HFFc6 (cell line): Measurements from ENCODE around the gene RPL18. TPM values are rescaled to one million over a fixed set of nuclear protein-coding genes. Genes with fewer than 3 reads are reported as not detected.
A peak's percentile ranks its signal among the peaks of the same experiment; 100 is the strongest.

Source experiments
- DNase-seq: peaks from one replicate; pipeline ENCODE4 v3.0.0-alpha.2; 2018
- H3K27ac Mint-ChIP-seq: 2 replicates; pipeline ENCODE4 v1.8.0; 2020; ENCODE audit warnings: mild to moderate bottlenecking, mixed read lengths
- H3K27me3 Mint-ChIP-seq: 2 replicates; pipeline ENCODE4 v1.8.0; 2021; ENCODE audit warnings: mild to moderate bottlenecking, moderate library complexity, mixed read lengths; ENCODE audit not compliant: insufficient read depth
- H3K36me3 Mint-ChIP-seq: 2 replicates; pipeline ENCODE4 v1.8.0; 2021; ENCODE audit warnings: low read depth, mixed read lengths
- H3K4me1 Mint-ChIP-seq: 2 replicates; pipeline ENCODE4 v1.8.0; 2020; ENCODE audit warnings: low read depth, mixed read lengths
- H3K4me3 Mint-ChIP-seq: 2 replicates; pipeline ENCODE4 v1.8.0; 2020; ENCODE audit warnings: mild to moderate bottlenecking, moderate library complexity, mixed read lengths
- H3K9me3 Mint-ChIP-seq: 2 replicates; pipeline ENCODE4 v1.8.0; 2020; ENCODE audit warnings: mild to moderate bottlenecking, mixed read lengths
- total RNA-seq, 6 experiments: library from RNA; stranded (reverse); fragmentation: NEBNext Ultra II Directional; extraction: Animal tissue kit (Norgen Biotek cat#: 25700); gene quantifications; 2 replicates in 1 of 6; 3 replicates in 5 of 6; pipeline ENCODE4 v1.2.3, GENCODE V29; 2021
- TF ChIP-seq, protein P1 (sequence below): fragments of 200-600 bp; sonication (generic); IDR thresholded peaks from 2 replicates; pipeline ENCODE4 v1.5.0; 2021; ENCODE audit warnings: antibody characterized with exemption, mild to moderate bottlenecking

RPL18 gene
- total RNA-seq, 6 experiments from 2014 or later = 1,359 to 1,448 (median 1,407) TPM

DNA sequence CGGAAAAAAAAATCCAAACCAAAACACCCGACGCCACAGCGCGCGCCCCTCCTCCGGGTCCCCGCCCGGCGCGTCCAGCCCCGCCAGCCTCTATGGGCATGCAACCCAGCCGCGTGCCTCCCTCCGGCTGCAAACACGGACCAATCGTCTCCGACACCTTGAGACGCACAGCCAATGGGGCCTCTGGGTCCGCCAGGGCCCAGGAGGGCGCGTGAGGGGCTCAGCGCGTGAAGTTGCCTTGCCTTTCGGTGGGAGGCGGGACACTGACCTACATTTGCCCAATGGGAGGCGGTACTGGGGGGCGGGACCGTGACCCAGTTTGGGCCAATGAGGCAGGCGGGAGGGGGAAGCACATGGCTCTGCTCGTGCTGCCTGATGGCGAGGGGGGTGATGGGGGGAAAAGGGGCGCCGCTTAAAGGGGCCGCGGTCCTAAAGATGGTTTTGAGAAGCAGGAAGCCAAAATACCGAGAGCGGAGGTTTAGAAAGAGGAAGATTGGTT, 18.5 kb upstream of the RPL18 start:
- H3K27ac Mint-ChIP-seq = peak overlapping the region; percentile 98
- H3K27me3 Mint-ChIP-seq = peaks cover 21% of the 10 kb centered on the region
- TF ChIP-seq, protein P1, sequence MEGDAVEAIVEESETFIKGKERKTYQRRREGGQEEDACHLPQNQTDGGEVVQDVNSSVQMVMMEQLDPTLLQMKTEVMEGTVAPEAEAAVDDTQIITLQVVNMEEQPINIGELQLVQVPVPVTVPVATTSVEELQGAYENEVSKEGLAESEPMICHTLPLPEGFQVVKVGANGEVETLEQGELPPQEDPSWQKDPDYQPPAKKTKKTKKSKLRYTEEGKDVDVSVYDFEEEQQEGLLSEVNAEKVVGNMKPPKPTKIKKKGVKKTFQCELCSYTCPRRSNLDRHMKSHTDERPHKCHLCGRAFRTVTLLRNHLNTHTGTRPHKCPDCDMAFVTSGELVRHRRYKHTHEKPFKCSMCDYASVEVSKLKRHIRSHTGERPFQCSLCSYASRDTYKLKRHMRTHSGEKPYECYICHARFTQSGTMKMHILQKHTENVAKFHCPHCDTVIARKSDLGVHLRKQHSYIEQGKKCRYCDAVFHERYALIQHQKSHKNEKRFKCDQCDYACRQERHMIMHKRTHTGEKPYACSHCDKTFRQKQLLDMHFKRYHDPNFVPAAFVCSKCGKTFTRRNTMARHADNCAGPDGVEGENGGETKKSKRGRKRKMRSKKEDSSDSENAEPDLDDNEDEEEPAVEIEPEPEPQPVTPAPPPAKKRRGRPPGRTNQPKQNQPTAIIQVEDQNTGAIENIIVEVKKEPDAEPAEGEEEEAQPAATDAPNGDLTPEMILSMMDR = no peak

DNA sequence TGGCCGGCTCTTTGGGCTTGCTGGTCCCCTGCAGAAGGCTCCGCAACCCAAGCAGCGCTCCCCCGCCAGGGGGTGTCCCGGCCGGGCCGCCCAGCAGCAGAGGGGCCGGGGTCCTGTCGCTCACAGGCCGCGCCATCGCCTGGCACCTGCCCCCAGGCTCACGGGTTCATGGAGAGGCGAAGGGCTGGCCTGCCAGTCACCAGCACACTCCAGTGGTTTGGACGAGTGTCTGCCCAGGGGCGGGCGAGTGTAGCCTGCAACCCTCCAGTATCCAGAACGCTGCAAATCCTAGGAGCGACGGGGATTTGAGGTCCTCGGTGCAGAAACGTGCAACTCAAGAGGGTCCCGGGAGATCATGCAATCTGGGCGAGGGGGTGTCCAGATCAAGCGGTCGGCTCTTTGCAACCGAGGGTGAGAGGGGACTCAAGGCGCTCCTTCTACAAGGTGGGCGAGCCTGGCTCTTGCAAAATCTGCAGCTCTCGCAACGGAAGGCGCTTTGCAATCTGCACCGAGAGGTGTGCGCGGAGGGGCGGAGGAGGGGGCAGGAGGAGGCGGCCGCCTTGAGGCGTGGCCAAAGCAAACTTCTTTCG, 18.0 kb upstream of the RPL18 start, which contains the start of gene DBP:
Gene DBP (minus strand): TSS at position 521 of the 590 bp plus-strand sequence. CDS start 385 bp downstream, at position 136.
- Mint-ChIP-seq H3K27ac (peak within 1 kb of the TSS; percentile 98), H3K36me3 (no peaks in the 10 kb centered on the region), H3K27me3 (peaks cover 19% of the 10 kb centered on the region), H3K9me3 (no peaks in the 10 kb centered on the region), H3K4me3 (peak within 1 kb of the TSS; percentile 91), H3K4me1 (peaks cover 57% of the 10 kb centered on the region)
- TF ChIP-seq, protein P1 = peak; percentile 43
- no peak for DNase-seq

More for the DNA sequence above, 18.5 kb upstream of the RPL18 start:
- H3K4me3 Mint-ChIP-seq = peak overlapping the region; percentile 91
- no peaks in the 10 kb centered on the region for H3K36me3 Mint-ChIP-seq
- H3K4me1 Mint-ChIP-seq = peaks cover 53% of the 10 kb centered on the region
- no peaks in the 10 kb centered on the region for H3K9me3 Mint-ChIP-seq
- peak; percentile 97 for DNase-seq

DNA sequence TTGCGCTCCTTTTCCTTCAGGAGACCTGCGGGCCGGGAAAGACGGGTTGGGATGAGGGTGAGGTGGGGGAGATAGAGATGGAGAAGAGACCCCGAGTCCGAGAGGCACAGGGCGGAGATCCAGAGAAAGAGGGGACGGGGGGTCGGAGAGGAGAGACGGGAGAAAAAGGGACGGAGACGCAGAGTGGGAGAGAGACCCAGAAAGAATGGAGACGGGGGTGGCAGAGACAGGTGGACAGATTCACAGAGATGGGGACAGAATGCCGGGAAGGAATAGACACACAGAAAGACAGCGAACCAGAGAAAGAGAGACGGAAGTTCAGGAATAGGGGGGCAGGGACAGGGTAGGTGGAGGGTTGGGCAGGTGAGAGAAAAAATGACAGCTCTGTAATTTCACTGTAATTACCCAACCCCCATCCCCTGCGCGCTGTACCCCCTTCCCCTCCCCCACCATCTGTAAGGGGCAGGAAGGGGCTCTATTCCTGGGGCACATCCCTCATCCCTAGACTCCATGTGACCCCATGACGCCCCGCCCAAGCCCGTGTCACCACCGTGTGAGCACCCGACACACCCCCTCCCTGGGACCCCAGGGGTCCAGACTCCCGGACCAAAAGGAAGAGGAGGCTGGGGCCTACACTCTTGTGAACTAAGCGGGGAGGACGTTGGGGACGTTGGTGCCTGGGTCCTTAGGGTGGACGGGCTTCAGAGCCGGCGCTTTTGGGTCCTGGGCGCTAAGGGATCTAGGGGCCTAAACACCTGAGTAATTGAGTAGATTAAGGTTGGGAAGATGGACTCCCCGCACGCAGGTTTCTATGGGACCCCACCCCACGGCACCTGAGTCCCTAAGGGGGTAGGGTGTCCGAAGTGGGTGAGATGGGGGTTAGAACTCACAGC, 17.2 kb upstream of the RPL18 start:
- H3K27ac Mint-ChIP-seq = peak overlapping the region; percentile 43; the same call in 1 of the 2 replicates
- H3K27me3 Mint-ChIP-seq = peaks cover 14% of the 10 kb centered on the region; the same call in 1 of the 2 replicates
- H3K36me3 Mint-ChIP-seq = no peaks in the 10 kb centered on the region
- TF ChIP-seq, protein P1 = no peak
- no peaks in the 10 kb centered on the region for H3K9me3 Mint-ChIP-seq
- peak overlapping the region; percentile 91 for H3K4me3 Mint-ChIP-seq
- no peak for DNase-seq
- peaks cover 57% of the 10 kb centered on the region for H3K4me1 Mint-ChIP-seq

DNA sequence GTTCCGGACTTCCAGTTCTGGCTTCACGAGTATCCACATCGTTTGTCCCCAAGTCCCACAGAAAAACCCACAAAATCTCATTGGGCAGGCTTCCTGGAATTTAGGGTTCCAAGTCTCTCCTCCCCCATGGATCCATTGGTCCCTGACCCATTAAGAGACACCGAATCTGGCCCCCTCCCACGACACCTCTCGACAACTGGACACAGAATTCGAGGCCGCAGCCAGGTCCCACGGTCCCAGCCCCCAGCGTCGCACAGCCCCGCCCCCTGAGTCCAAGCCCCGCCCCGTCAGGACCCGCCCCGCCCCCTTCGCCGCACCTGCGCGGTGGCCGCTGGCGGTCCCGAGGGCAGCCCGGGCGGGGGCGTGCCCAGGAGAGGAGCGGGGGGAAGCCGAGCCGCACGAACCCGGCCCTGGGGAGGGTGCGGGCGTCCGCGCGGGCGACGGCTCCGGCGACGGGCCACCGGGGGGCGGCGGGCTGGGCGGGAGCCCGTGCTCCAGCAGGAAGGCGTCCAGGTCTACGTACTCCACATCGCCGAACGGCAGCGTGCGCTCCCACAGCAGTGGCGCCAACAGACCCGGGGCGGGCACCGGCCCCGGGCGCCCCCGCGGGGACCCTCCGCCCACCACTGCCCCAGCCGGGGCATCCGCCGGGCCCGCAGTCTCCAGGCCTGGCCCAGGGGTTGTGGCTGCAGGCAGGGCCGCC, 16.4 kb upstream of the RPL18 start:
- TF ChIP-seq, protein P1 = no peak
- H3K9me3 Mint-ChIP-seq = no peaks in the 10 kb centered on the region
- peak overlapping the region; percentile 91 for H3K4me3 Mint-ChIP-seq
- H3K36me3 Mint-ChIP-seq = no peaks in the 10 kb centered on the region
- H3K27ac Mint-ChIP-seq = peak overlapping the region; percentile 86
- peaks cover 57% of the 10 kb centered on the region for H3K4me1 Mint-ChIP-seq
- H3K27me3 Mint-ChIP-seq = peaks cover 14% of the 10 kb centered on the region; the same call in 1 of the 2 replicates
- DNase-seq = no peak
